HG02642 (cell line): ENCODE measurements around the gene CLEC14A.

Experiments
- ATAC-seq: cut with Tn5 transposase; IDR thresholded peaks from one replicate; pipeline ENCODE4 v1.9.1; 2021; ENCODE audit warnings: mild to moderate bottlenecking; ENCODE audit not compliant: unreplicated experiment, poor library complexity

Gene CLEC14A

GRCh38 chr14:38252066-38252710, 3.7 kb downstream of the CLEC14A start:
- ATAC-seq: no peak

GRCh38 chr14:38250331-38250730, 5.6 kb downstream of the CLEC14A start:
- no peak for ATAC-seq

DNA sequence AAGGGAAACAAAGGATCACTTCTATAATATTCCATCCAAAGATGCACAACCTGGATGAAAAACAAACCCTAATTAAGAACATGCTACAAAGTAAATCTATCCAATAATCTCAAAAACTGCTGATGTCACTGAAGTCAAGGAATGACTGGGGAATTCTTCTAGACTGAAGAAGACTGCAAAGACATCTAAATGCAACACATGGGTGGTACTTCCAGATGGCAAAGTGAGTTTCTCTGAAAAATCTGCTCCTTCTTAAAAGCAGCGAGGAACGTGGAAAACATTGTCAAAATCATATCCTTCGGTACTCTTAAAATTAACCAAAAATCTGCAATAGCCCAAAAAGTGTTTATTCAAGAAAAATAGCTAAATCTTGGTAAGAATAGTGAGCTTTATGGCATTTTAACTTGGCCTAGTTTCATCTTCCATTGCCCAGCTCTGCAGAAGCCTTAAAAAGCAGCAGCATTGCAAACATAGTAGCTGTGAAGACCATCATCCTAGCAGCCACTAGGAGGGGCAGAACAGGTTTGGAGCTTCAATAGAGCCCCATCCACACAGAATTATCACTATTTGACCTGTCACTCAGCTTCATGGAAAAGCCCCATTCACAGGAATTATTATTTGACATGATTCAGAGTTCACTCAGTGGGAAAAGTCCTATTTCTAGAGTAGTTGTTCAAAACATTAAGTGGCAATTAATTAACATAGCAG, 7.4 kb downstream of the CLEC14A start:
- no peak for ATAC-seq

- ATAC-seq: no peak
Observed at GRCh38 chr14:38243696-38244240, 12.1 kb downstream of the CLEC14A start.

GRCh38 chr14:38238878-38239277, 17.0 kb downstream of the CLEC14A start:
- no peak for ATAC-seq

GRCh38 chr14:38238332-38238731, 17.6 kb downstream of the CLEC14A start:
- ATAC-seq: no peak

DNA sequence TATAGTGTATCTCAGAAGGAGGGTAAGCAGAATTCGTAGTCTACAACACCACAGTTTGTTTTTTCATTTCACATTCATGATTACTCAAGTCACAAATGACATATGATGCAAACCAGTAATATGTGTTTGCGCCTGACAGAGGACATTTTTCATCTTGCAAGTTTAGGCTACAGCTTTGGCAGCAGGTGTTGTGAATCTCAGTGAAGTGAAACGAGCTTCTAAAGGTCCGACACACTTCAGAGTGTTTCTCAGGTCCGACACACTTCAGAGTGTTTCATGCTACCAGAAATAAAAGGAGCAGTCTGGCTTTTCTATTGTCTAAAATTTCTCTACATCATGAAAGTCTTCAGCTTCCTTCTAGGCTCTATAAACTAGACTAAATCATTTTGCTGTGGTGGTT, 22.7 kb downstream of the CLEC14A start:
- ATAC-seq: no peak

DNA sequence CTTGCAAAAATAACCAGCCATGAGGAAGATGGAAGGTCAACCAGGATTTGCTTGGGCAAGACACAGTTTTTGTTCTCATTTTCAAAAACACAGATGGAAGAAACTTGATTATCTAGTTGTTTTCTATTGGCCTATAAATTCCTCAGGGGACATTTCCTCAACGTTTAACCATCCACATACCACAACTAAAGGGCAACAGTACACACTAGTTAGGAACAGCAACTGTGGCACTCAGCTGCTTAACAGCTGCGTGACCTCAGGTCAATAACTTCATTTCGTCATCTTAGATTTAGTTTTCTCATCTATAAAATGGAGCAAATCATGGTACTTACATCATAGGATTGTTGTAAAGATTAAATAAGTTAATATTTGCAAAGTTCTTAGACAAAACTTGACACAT, 29.5 kb downstream of the CLEC14A start:
- no peak for ATAC-seq

- no peak for ATAC-seq
Observed at GRCh38 chr14:38225946-38226345, 29.9 kb downstream of the CLEC14A start.

GRCh38 chr14:38224338-38224737, 31.6 kb downstream of the CLEC14A start:
- no peak for ATAC-seq

- ATAC-seq: no peak
Observed at GRCh38 chr14:38221077-38221476, 34.8 kb downstream of the CLEC14A start.

DNA sequence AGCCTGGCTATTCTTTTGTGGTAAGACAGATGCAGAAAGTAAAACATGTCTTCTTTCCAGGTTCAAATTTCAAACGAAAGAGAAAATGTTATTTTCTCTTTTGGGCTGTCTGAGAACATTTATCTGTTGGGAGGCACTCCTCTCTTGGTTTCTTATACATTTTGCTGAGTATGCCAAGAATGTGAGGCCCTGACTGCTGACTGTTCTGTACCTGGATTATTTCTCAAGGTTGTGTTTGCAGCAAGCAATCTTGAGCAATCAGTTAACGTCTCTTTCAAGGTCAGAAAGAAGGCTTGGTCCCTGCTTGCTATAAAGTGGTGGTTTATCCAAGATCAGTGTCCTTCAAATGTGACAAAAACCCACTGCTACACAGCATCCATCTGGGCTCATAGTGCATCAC, 38.3 kb downstream of the CLEC14A start:
- ATAC-seq: no peak

GRCh38 chr14:38213001-38213400, 42.9 kb downstream of the CLEC14A start:
- ATAC-seq: no peak

GRCh38 chr14:38212111-38212510, 43.8 kb downstream of the CLEC14A start:
- ATAC-seq: no peak

GRCh38 chr14:38211255-38211735, 44.6 kb downstream of the CLEC14A start:
- ATAC-seq: no peak

DNA sequence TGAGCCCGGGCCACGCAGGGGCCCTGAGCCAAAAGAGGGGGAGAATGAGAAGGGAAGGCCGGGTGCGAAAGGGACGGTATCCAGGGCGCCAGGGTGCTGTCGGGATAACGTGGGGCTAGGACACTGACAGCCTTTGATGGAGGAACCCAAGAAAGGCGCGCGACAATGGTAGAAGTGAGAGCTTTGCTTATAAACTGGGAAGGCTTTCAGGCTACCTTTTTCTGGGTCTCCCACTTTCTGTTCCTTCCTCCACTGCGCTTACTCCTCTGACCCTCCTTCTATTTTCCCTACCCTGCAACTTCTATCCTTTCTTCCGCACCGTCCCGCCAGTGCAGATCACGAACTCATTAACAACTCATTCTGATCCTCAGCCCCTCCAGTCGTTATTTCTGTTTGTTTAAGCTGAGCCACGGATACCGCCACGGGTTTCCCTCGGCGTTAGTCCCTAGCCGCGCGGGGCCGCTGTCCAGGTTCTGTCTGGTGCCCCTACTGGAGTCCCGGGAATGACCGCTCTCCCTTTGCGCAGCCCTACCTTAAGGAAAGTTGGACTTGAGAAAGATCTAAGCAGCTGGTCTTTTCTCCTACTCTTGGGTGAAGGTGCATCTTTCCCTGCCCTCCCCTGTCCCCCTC, 45.2 kb downstream of the CLEC14A start:
- ATAC-seq: no peak

DNA sequence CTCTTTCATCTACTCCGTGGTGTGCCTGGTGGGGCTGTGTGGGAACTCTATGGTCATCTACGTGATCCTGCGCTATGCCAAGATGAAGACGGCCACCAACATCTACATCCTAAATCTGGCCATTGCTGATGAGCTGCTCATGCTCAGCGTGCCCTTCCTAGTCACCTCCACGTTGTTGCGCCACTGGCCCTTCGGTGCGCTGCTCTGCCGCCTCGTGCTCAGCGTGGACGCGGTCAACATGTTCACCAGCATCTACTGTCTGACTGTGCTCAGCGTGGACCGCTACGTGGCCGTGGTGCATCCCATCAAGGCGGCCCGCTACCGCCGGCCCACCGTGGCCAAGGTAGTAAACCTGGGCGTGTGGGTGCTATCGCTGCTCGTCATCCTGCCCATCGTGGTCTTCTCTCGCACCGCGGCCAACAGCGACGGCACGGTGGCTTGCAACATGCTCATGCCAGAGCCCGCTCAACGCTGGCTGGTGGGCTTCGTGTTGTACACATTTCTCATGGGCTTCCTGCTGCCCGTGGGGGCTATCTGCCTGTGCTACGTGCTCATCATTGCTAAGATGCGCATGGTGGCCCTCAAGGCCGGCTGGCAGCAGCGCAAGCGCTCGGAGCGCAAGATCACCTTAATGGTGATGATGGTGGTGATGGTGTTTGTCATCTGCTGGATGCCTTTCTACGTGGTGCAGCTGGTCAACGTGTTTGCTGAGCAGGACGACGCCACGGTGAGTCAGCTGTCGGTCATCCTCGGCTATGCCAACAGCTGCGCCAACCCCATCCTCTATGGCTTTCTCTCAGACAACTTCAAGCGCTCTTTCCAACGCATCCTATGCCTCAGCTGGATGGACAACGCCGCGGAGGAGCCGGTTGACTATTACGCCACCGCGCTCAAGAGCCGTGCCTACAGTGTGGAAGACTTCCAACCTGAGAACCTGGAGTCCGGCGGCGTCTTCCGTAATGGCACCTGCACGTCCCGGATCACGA, 46.0 kb downstream of the CLEC14A start:
- ATAC-seq: no peak

DNA sequence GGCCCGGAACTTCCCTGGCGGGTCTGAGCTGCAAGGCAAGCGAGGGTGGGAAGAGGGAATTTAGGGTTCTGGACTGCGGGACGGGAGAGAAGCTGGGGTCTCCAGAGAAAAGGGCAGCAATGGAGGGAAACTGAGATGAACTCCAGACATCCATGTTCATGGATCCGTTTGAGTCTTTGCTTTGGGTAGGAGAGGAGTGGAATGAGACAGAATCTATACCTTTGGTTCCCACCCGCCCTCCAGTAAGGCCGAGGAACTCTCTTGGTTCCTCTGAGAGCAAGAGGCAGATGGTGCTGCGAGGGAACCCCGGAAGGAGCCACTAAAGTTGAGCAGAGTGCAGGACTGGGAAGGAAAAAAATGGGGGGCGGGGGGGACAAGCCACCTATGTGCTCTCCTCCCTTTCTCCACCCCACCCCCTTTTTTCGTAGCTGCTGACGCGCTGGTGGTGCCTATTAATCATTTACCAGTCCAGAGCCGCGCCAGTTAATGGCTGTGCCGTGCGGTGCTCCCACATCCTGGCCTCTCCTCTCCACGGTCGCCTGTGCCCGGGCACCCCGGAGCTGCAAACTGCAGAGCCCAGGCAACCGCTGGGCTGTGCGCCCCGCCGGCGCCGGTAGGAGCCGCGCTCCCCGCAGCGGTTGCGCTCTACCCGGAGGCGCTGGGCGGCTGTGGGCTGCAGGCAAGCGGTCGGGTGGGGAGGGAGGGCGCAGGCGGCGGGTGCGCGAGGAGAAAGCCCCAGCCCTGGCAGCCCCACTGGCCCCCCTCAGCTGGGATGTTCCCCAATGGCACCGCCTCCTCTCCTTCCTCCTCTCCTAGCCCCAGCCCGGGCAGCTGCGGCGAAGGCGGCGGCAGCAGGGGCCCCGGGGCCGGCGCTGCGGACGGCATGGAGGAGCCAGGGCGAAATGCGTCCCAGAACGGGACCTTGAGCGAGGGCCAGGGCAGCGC, 47.0 kb downstream of the CLEC14A start:
- ATAC-seq: no peak
